ENCODE measurements around the gene HM13. TPM values are rescaled to one million over a fixed set of nuclear protein-coding genes. Genes with fewer than 3 reads are reported as not detected.

HM13 gene
- total and polyA plus RNA-seq, 2 of the 13 experiments (the other 11 are each of a cell fraction or from before 2014, with no cell fraction given), result 118 to 243 TPM

DNA sequence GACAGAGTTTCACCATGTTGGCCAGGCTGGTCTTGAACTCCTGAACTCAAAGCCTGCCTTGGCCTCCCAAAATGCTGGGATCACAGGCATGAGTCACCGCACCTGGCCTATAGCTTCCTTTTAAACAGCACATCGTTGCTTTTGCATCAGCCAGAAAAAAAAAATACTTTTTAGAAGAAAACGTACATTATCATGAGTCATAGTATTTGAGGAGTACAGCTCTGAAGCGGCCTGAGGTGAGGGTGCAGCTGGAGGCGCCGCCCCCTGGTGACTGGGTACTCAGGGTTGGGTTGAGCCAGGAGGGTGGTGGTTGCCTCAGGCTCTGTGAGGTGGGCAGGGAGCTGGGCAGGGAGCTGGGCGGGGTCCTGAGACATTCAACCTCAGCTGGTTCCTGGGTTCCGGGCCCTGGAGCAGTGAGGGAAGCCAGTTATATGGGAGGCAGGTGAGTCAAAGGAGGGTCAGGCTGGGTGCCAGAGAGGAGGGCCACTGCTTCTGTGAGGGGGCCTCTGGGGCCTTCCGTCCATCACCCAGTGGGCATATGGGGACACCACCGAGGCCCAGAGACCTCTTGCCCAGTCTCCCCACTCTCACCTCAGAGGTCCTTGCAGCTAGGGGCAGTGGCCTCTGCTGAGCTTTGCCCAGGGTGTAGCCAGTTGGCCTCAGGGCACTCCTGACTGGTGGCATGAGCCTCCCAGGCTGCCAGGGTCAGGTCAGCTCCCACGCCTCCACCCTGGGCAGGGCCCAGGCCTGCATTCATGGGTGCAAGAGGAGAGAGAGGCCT, 79.2 kb downstream of the HM13 start (continued):
- TF ChIP-seq CEBPG (CRISPR knock-in tag; IDR thresholded peaks at IDR 0.05), result peak; percentile 87
- no peak for TF ChIP-seq IKZF4 (CRISPR knock-in tag; IDR thresholded peaks at IDR 0.05; ENCODE audit: borderline replicate concordance, low read depth, not compliant biosample characterization)
- TF ChIP-seq MAZ (IDR thresholded peaks at IDR 0.05; ENCODE audit: borderline replicate concordance, low read depth, low read length), result no peak
- no peak for TF ChIP-seq MAZ (CRISPR knock-in tag; IDR thresholded peaks at IDR 0.05; ENCODE audit: low read depth)
- no peak for TF ChIP-seq PAWR (CRISPR knock-in tag; IDR thresholded peaks at IDR 0.05; ENCODE audit: borderline replicate concordance)
- TF ChIP-seq ZNF589 (CRISPR knock-in tag; conservative IDR thresholded peaks at IDR 0.05), result no peak
- peak; percentile 73; the same call in 1 of the 2 replicates for TF ChIP-seq ZNF546 (CRISPR knock-in tag; conservative IDR thresholded peaks at IDR 0.05)
- no peak for TF ChIP-seq MATR3 (CRISPR knock-in tag; IDR thresholded peaks at IDR 0.05)
- peak; percentile 55; the same call in 1 of the 2 replicates for TF ChIP-seq HOMEZ (CRISPR knock-in tag; IDR thresholded peaks at IDR 0.05; ENCODE audit: low read depth)
- no peak for TF ChIP-seq HDAC6 (IDR thresholded peaks at IDR 0.05; ENCODE audit: low read depth, low read length)
- TF ChIP-seq FOSL2 (CRISPR knock-in tag; IDR thresholded peaks at IDR 0.05), result peak; percentile 98
- no peak for TF ChIP-seq REXO4 (CRISPR knock-in tag; IDR thresholded peaks at IDR 0.05; ENCODE audit: borderline replicate concordance)
- peak; percentile 75; the same call in 1 of the 2 replicates for TF ChIP-seq ELF3 (CRISPR knock-in tag; IDR thresholded peaks at IDR 0.05)
- no peak for TF ChIP-seq HMGA1 (CRISPR knock-in tag; conservative IDR thresholded peaks at IDR 0.05)
- peak; percentile 58 for TF ChIP-seq ZNF644 (CRISPR knock-in tag; IDR thresholded peaks at IDR 0.05; ENCODE audit: low read depth)
- TF ChIP-seq MEF2D (CRISPR knock-in tag; IDR thresholded peaks at IDR 0.05), result no peak; the same call in 1 of the 2 replicates
- TF ChIP-seq DPF2 (CRISPR knock-in tag; IDR thresholded peaks at IDR 0.05; ENCODE audit: borderline replicate concordance, low read depth), result peak; percentile 28; the same call in 1 of the 2 replicates
- TF ChIP-seq HIC2 (CRISPR knock-in tag; IDR thresholded peaks at IDR 0.05; ENCODE audit: low read depth), result peak; percentile 98
- no peak for TF ChIP-seq ZSCAN29 (CRISPR knock-in tag; conservative IDR thresholded peaks at IDR 0.05)
- no peak; the same call in 1 of the 2 replicates for TF ChIP-seq NR2C2 (CRISPR knock-in tag; IDR thresholded peaks at IDR 0.05; ENCODE audit: borderline replicate concordance)
- TF ChIP-seq DR1 (CRISPR knock-in tag; IDR thresholded peaks at IDR 0.05), result no peak
- TF ChIP-seq KLF9 (CRISPR knock-in tag; IDR thresholded peaks at IDR 0.05; ENCODE audit: low read depth), result no peak
- TF ChIP-seq HOXD1 (CRISPR knock-in tag; IDR thresholded peaks at IDR 0.05), result no peak
- TF ChIP-seq KAT8 (CRISPR knock-in tag; IDR thresholded peaks at IDR 0.05), result 0 out of 2 replicates have a peak, but pooled peaks have one; percentile 37
- peak; percentile 13; the same call in 1 of the 2 replicates for TF ChIP-seq HMG20B (CRISPR knock-in tag; conservative IDR thresholded peaks at IDR 0.05)
- TF ChIP-seq PATZ1 (CRISPR knock-in tag; IDR thresholded peaks at IDR 0.05), result 0 out of 2 replicates have a peak, but pooled peaks have one; percentile 47

Measured in HepG2 (cell line).